ENCODE measurements around the gene LIPC. TPM values are rescaled to one million over a fixed set of nuclear protein-coding genes. Genes with fewer than 3 reads are reported as not detected.

The LIPC gene
- total RNA-seq, 4 donors from 2014 or later: 0.48 to 8.2 (median 2.6) TPM; not detected in 1

DNA sequence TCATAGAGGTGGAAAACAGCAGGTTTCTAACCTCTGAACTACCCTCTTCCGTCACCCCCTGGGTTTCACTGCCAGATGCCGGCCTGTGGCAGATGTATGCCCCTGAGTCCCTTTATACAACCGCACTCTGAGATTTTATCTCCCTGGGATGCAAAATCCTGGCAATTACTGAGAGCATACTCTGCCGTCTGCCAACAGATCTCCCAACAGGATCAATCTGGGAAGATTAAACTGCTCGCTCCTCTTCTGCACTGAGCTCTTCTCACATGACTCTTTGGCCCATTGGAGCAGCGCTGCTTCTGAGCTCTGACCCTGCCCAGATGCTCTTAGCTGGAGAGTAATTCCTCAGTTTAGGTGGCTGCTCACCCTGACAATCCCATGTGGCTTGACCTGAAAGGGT lies 133.2 kb downstream of the LIPC start:
- intact Hi-C loops (cut with DNase I; ENCODE audit: low total_unique reads): no loop called here
- Histone ChIP-seq H3K36me3 (no peaks in the 10 kb centered on the region), H3K4me3 (no peak overlapping the region), H3K4me1 (peaks cover 0 to 16% (median 3%) of the 10 kb centered on the region in 4 donors), H3K9me3 (no peaks in the 10 kb centered on the region), H3K27me3 (no peaks in the 10 kb centered on the region), H3K27ac (no peak overlapping the region)
- in situ Hi-C loops (cut with MboI; ENCODE audit: low pct_ligation_motif_present in 1 of 4, low pct_unique_long_range_greater_than_20kb in 1 of 4, low sequenced_read_pairs in 3 of 4): no loop called here
- 94% methylated on average over 5 of the region's 6 CpGs; no CpG with 5 or more reads in 1 of the 2 donors for WGBS, 2 donors (ENCODE audit: low coverage in 1 of 2)
- TF ChIP-seq POLR2AphosphoS5 (IDR thresholded peaks at IDR 0.05) (no peak), EP300 (IDR thresholded peaks at IDR 0.05; ENCODE audit: low read depth) (no peak)
- DNase-seq: no peak

DNA sequence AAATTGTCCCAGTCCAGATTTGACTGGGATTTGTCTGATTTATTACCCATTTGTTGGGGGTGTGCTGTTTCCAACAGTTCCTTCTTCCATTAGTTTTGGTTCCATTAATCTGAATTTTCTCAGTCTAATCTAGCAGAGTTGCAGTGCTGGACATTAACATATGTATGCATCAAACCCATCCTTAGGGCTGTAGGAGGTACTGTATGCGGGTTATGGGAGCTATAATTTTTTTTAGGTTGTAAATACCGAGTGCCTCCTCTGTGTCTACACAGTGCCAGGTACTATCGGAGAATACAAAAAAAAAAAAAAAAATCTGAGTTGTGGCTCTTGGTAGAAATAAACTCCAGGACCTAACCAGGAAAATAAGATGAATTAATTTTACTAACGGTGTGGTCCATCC lies 133.8 kb downstream of the LIPC start:
- Histone ChIP-seq H3K27ac (no peak overlapping the region), H3K27me3 (no peaks in the 10 kb centered on the region), H3K9me3 (no peaks in the 10 kb centered on the region), H3K4me1 (peaks cover 0 to 15% (median 3%) of the 10 kb centered on the region in 4 donors), H3K36me3 (no peaks in the 10 kb centered on the region), H3K4me3 (no peak overlapping the region)
- in situ Hi-C loops (cut with MboI; ENCODE audit: low pct_ligation_motif_present in 1 of 4, low pct_unique_long_range_greater_than_20kb in 1 of 4, low sequenced_read_pairs in 3 of 4) (no loop called here), intact Hi-C loops (cut with DNase I; ENCODE audit: low total_unique reads) (no loop called here)
- 62 to 75% methylated on average over 4 of the region's 4 CpGs for WGBS, 2 donors (ENCODE audit: low coverage in 1 of 2)
- DNase-seq: no peak
- no peak for TF ChIP-seq POLR2AphosphoS5 (IDR thresholded peaks at IDR 0.05)
- TF ChIP-seq, protein P1, sequence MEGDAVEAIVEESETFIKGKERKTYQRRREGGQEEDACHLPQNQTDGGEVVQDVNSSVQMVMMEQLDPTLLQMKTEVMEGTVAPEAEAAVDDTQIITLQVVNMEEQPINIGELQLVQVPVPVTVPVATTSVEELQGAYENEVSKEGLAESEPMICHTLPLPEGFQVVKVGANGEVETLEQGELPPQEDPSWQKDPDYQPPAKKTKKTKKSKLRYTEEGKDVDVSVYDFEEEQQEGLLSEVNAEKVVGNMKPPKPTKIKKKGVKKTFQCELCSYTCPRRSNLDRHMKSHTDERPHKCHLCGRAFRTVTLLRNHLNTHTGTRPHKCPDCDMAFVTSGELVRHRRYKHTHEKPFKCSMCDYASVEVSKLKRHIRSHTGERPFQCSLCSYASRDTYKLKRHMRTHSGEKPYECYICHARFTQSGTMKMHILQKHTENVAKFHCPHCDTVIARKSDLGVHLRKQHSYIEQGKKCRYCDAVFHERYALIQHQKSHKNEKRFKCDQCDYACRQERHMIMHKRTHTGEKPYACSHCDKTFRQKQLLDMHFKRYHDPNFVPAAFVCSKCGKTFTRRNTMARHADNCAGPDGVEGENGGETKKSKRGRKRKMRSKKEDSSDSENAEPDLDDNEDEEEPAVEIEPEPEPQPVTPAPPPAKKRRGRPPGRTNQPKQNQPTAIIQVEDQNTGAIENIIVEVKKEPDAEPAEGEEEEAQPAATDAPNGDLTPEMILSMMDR (IDR thresholded peaks at IDR 0.05): no peak
- no peak for TF ChIP-seq POLR2A (IDR thresholded peaks at IDR 0.05)
- TF ChIP-seq EP300 (IDR thresholded peaks at IDR 0.05; ENCODE audit: low read depth): no peak

DNA sequence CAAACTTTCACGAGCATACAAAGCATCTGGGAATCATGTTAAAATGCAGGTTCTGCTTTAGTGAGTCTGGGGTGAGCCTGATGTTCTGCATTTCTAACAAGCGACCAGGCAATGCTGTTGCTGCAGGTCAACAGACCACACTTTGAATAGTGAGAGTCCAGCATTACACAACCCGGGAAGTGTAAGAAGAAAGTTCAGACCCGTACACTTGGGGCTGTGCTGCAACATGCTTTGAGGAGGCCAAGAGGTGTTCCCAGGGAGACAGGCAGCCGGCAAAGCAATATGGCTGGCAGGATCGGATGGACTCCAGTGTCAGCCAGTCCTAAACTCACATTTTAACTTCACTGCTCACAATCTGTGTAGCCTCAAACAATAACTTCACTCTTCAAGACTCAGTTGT lies 134.2 kb downstream of the LIPC start:
- H3K36me3 ChIP-seq: no peaks in the 10 kb centered on the region
- TF ChIP-seq, protein P1 (IDR thresholded peaks at IDR 0.05): no peak
- TF ChIP-seq POLR2AphosphoS5 (IDR thresholded peaks at IDR 0.05): no peak
- TF ChIP-seq EP300 (IDR thresholded peaks at IDR 0.05; ENCODE audit: low read depth): no peak
- TF ChIP-seq POLR2A (IDR thresholded peaks at IDR 0.05): no peak
- intact Hi-C loops (cut with DNase I; ENCODE audit: low total_unique reads): no loop called here
- no peaks in the 10 kb centered on the region for H3K9me3 ChIP-seq
- no peaks in the 10 kb centered on the region for H3K27me3 ChIP-seq
- in situ Hi-C loops (cut with MboI; ENCODE audit: low pct_ligation_motif_present in 1 of 4, low pct_unique_long_range_greater_than_20kb in 1 of 4, low sequenced_read_pairs in 3 of 4): no loop called here
- peaks cover 0 to 11% (median under 1%) of the 10 kb centered on the region in 4 donors for H3K4me1 ChIP-seq
- 92 to 100% methylated on average over 1 to 6 of the region's 6 CpGs for WGBS, 2 donors (ENCODE audit: low coverage in 1 of 2)
- no peak overlapping the region for H3K27ac ChIP-seq
- H3K4me3 ChIP-seq: no peak overlapping the region
- no peak for DNase-seq

DNA sequence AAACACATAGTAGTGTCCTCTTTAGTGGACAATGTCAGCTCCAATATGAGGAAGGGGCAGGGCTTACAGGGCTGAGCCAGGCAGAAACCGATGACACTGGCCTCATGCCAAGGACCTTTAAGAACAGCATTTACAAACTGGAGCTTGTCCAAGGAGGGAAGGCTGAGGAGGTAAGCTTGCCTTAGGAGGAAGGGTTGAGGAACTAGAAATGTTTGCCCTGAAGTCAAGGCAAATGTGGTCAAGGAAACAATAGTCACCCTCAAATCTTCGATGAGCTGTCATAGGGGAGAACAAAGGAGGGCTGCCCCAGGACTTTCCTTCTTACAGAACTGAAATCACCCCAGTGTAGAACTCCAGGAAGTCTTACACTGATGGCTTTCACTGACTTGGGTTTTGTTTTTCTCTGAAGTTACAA lies 136.4 kb downstream of the LIPC start:
- peak overlapping the region in 2 of 4 donors; percentile 42 to 53 for H3K27ac ChIP-seq
- in situ Hi-C loops (cut with MboI; ENCODE audit: low pct_ligation_motif_present in 1 of 4, low pct_unique_long_range_greater_than_20kb in 1 of 4, low sequenced_read_pairs in 3 of 4) (no loop called here), intact Hi-C loops (cut with DNase I; ENCODE audit: low total_unique reads) (no loop called here)
- DNase-seq: peak; percentile 59
- no peaks in the 10 kb centered on the region for H3K9me3 ChIP-seq
- H3K36me3 ChIP-seq: no peaks in the 10 kb centered on the region
- TF ChIP-seq POLR2A (IDR thresholded peaks at IDR 0.05) (no peak), EP300 (IDR thresholded peaks at IDR 0.05; ENCODE audit: low read depth) (no peak), POLR2AphosphoS5 (IDR thresholded peaks at IDR 0.05) (no peak)
- TF ChIP-seq, protein P1 (IDR thresholded peaks at IDR 0.05): no peak
- 17 to 20% methylated on average over 2 of the region's 2 CpGs for WGBS, 2 donors (ENCODE audit: low coverage in 1 of 2)
- H3K27me3 ChIP-seq: no peaks in the 10 kb centered on the region
- no peak overlapping the region for H3K4me3 ChIP-seq
- peaks cover 0 to 11% (median 0%) of the 10 kb centered on the region in 4 donors for H3K4me1 ChIP-seq

DNA sequence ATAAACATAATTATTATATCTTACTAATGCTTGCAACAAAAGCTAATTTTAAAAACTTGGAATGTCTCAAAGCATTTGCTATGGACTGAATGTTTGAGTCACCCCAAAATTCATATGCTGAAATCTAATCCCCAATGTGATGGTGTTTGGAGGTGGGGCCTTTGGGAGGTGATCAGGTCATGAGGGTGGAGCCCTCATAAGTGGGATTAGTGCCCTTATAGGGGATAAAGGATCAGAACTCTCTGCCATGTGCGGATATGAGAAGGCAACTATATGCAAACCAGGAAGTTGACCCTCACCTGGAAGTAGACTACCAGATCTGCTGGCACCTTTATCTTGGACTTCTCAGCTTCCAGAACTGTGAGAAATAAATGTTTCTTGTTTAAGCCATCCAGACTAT lies 137.7 kb downstream of the LIPC start:
- in situ Hi-C loops (cut with MboI; ENCODE audit: low pct_ligation_motif_present in 1 of 4, low pct_unique_long_range_greater_than_20kb in 1 of 4, low sequenced_read_pairs in 3 of 4): no loop called here
- no peak for DNase-seq

More for the DNA sequence above, 137.7 kb downstream of the LIPC start:
- H3K27me3 ChIP-seq: no peaks in the 10 kb centered on the region
- H3K27ac ChIP-seq: no peak overlapping the region
- no peaks in the 10 kb centered on the region for H3K9me3 ChIP-seq
- 100% methylated on average over 1 of the region's 1 CpG; no CpG with 5 or more reads in 1 of the 2 donors for WGBS, 2 donors (ENCODE audit: low coverage in 1 of 2)
- no peaks in the 10 kb centered on the region for H3K36me3 ChIP-seq
- peaks cover 0 to 24% (median 6%) of the 10 kb centered on the region in 4 donors for H3K4me1 ChIP-seq
- intact Hi-C loops (cut with DNase I; ENCODE audit: low total_unique reads): no loop called here
- TF ChIP-seq POLR2AphosphoS5 (IDR thresholded peaks at IDR 0.05) (no peak), EP300 (IDR thresholded peaks at IDR 0.05; ENCODE audit: low read depth) (no peak), POLR2A (IDR thresholded peaks at IDR 0.05) (no peak)
- TF ChIP-seq, protein P1 (IDR thresholded peaks at IDR 0.05): no peak
- H3K4me3 ChIP-seq: no peak overlapping the region
